NB4 (cell line): ENCODE data around the gene GGT6.

Experiments
- CTCF ChIP-seq: IDR thresholded peaks from one replicate; pipeline ENCODE4 v1.5.1; 2012; ENCODE audit warnings: low read depth, low read length
- POLR2A ChIP-seq: IDR thresholded peaks from 2 replicates; pipeline ENCODE4 v1.6.1; 2011; ENCODE audit warnings: mild to moderate bottlenecking; ENCODE audit not compliant: insufficient read length; ENCODE audit errors: extremely low read depth
- TF ChIP-seq, protein P1 (sequence below): IDR thresholded peaks from 2 replicates; pipeline ENCODE4 v1.6.1; 2011; ENCODE audit warnings: low read depth, low read length

GRCh38 chr17:4539576-4540223 lies 20.7 kb downstream of the GGT6 start:
- TF ChIP-seq CTCF (no peak), POLR2A (no peak)
- TF ChIP-seq, protein P1, sequence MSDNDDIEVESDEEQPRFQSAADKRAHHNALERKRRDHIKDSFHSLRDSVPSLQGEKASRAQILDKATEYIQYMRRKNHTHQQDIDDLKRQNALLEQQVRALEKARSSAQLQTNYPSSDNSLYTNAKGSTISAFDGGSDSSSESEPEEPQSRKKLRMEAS: no peak
